CD4-positive, alpha-beta T cell treated with Interleukin-17A for 4 hours (primary cell): ENCODE results near the gene VAPA.

Source experiments
- DNase-seq: peaks from one replicate; pipeline ENCODE4 v3.0.0-alpha.2; 2020; ENCODE audit warnings: mixed read lengths

The VAPA gene

DNA sequence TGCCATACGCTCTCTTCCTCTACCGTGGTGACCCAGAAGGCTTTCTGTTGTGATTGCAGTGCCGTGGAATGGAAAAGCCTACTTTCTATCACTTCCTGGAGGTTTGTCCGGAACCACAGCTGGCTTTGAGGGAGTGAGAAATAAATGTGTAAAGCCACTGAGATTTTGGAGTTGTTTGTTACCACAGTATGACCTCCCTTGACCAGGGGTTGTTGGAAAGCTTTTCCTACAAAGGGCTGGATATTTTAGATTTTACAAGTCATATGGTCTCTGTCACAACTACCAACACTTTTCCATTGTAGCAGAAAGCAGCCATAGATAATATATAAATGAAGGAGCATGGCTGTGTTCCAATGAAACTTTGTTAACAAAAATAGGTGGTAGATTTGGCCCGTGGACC is 70.3 kb downstream of the VAPA start:
- no peak for DNase-seq

DNA sequence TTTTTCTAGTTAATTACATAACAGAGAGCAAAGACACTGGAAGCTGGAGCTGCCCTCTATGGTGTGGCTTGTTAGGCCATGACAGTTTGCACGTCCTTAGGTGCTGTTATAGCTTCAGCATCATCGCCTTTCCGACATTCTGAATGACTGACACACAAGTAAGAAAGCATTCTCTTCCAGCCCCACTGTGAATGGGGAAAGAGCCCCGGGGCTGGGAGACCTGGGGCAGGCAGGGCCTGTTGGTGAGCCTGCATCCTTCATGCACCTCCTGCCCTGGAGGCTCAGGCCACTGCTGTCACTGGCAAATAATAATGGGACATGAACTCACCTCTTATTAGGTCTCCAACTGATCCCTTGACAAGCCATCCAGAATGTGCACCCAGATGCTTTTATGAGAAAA is 71.8 kb downstream of the VAPA start:
- no peak for DNase-seq

DNA sequence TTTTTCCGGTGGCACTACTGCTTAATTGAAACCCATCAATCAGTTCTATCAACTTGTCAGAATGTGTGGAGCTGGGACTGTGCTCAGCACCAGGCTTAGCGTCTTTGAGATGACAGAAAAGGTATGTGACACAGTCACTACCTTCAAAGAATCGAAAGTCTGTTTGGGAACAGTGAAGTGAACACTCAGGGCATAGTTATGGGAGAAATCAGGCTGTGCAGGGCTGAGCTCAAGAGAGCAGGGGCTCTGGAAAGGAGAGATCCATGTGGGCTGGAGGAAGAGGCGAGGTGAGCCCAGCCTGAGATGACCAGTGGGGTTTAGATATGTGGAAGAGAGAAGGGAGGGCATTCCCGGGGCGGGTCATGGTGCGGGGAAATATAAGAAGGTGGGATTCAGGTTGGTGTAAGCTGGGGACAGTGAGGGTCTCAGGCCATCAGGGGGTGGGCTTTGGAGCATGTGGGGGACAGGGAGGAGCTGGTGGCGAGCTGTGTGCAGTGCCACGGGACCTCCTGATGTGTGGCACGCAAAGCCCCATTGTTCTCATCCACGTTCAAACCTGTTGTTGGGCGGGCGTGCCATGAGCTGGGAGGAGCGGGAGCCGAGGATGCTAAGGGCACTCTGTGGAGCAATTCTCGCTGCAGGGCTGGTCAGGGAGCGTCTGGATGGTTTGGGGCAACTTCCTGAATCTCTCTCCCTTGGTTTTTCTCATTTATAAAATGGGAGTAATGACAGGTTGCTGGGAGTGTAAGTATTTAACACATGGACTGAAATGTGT is 72.5 kb downstream of the VAPA start:
- no peak for DNase-seq

DNA sequence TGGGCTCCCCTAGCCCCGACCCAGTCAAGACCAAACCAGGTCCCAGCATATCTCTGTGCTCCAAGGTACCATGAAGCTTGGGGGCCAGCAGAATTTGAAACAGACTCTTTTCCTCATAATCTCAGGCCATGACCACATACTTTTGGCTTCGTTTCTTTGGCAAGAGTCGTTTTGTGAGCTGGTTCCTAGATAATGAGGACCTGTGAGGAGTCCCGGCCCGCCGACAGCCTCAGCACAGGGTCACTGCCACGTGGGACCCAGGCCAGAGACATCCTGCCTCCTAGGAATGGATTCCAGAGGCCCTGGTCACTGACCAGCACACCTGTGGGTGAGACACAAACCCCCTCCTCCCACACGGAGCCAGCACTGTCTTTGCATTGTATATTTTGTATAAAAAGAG is 73.5 kb downstream of the VAPA start:
- DNase-seq, result no peak

DNA sequence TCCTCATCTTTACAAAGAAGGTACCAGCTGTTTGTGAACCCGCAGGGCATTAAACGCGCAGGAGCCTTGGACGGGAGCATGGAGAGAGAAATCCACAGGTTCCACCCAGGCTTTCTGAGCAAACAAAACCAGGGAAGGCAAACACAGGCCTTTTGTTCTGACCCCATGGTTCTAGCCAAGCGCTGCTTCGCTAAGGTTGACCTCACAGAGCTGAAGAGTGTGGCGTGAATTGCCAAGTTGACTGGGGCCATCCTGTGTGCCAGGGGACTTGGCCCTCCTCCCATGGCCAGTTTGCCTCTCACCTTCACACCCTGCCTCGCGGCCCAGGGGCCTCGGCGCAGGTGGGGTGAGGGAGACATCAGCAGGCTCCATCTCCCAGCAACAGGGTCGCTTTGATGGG is 74.1 kb downstream of the VAPA start:
- no peak for DNase-seq

DNA sequence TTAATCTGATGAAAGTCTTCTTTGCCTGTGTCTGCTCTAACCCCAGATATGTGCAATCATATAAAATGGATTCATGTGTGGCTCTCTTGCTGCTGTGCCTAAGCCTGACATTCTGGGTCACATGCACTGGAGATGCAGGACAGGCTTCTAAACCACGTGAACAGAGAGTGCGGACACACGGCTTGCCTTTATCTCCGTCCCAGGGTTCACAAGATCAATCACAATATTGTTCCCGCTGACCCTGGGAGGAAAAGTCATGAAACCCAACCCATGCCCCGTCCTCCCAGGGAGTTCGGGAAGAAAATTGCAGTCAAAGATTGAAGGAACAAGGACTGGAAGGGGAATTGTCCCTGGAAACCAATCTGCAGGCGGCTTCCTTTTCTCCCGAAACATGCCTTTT is 74.8 kb downstream of the VAPA start:
- no peak for DNase-seq

DNA sequence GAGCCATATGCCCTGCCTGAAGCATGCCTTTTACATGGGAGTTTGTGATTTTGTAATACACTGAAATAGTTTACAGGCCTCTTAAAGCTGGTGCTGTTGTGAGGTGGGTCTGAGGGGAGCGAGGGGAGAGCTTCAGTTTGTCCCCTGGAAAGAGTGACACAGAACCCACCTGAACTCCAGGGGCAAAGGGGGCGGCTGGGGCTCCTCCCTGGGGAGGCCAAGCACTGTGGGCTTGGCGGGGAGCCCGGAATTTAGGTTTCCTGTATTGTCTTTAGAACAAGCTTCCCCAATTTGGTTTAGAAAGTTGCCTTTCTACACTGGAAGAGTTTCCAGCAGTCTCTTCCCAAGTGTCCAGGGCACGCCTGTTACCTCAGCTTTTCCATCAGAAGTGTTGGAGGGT is 75.7 kb downstream of the VAPA start:
- DNase-seq, result no peak

DNA sequence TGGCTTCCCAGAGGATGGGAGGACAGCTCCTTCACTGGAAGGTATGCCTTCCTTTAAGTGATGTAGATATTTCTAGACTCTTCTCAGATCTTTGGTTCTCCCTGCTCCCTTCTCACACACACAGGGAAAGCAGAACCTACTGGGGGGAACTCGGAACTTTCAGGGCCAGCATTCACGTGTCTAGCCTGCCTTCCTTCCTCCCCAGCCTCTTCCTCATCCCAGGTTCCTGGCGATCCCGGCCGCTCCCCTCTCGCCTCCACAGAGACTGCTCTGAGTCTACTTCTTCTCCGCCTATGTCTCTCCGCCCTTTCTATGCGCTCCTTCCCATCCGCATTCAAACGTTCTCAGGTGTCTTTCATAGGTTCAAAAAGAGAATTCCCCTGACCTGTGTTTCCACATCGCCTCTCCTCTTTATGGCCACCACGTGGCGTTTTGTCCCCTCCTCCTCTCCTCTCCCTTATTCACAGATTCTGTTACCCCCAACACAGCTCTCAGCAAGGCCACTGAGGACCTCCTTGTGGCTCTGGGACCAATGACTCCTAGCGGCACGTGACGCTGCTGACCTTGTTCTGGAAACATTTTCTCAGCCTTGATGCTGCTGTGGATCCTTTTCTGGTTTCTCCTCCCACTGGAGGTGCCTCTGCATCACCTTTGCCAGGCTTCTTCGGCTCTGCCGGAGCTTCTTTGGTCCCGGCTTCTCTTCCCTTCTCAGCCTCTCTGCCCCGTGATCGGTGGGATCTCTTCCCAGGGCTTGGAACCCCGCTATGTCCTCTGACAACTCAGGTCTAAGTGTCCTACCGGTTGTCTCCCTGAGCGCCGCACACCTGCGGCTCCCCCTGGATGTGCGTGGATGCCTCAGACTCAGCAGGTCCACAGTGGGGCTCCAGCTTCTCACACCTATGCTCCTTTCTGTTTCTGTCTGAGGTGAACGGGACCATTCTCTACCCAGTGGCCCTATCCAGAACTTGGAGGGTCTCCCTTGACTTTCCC is 77.5 kb downstream of the VAPA start:
- DNase-seq, result no peak

DNA sequence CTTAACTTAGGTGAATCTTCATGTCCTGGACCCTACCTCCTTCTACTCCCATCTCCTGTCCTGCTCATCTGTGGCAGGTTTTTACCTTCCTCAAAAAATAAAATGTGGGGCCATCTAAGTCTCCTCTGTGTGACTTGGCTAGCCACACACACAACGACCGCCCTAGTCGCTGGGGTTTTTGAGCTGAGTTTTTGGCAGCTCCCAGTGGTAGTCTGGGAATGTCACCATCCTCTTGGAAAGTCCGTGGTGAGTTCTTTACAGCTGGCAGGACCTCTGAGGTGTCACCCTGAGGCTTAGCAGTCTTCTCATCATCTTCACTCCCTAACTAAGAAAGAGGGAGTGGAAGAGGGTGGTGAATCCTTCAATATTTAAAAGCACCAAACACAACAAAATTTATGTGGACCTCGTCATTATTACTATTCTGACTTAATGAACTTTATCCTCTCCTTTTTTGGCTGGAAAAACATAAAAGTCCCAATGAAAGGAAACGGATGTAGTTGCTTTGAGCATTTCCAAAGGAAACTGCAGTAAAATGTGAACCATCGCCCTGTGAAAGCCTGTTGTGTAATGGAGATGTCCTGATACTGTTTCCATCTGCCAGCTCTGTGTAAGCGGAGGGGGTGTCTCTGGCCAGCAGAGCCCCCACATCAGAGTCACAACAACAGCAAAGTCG is 78.6 kb downstream of the VAPA start:
- DNase-seq, result no peak

DNA sequence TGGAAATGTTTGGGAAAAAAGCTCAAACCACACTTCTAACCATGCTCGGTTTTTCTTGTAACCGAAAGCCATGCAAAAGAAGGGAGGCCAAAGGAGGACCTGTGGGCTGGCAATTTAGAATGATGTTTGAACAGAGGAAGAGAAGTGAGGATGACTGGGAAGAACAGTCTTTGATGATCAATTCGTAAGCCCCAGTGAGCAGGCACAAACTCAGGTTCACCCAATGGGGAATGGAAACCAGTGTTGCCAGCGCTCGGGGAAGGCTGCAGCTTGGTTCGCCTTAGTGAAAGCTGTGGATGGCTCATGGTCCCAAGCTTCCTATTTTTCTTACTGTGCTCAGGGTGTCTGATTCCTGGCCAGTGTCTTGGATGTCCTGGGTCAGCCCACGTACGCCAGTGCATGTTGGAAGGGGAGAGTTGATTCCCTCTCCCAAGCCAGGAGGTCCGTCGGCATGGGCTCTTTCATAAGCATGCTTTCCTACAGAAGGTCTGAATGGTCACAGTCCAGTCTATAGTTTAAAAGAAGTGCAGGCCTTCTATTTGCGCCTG is 79.2 kb downstream of the VAPA start:
- no peak for DNase-seq

DNA sequence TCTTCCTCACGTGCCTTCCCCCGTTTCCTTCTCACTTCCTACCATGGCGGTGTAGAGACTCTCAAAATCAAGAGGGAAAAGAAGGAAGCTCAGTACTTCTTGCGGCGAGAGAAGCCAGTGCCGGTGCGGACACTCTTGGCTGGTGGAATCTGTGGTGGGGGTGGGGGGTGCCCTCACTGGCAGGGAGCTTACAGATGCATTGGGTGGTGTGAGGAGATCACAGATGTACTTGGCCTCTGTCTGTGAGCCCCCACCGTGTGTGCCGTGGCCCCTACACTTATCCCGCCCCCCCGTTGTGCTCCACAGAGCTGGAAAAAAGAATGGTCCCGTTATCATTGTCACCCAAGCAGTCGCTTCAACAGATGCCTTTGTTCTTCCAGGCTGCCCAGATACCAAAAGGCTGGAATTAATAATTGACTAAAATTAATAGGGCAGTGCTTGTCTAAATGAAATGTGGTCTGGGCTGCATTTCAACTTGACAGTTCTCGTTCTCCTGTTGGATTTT is 79.8 kb downstream of the VAPA start:
- DNase-seq, result no peak

DNA sequence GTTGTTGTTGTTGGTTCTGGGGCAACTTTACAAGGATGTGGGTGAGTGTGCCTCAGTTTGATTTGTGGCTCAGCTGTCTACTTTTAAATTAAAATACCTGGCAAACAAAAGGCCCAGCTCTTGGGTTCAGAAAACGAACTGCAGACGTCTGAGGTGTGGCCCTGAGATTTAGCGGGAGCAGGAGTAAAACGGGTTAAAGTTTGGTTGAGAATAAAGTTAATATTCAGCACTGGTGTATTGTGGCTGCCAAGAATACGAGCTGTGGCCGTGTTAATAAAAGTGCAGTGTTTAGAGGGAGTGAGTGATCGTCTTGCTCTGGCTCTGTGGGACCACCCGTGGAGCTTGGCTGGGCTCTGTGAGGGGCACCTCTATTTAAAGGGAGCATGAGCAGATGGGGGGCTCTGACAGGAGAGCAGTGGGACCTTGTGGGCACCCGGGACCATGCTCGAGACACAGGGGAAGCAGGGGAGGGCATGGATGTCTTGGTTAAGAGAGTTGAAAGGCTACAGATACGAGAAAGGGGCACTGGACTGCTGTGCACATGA is 80.3 kb downstream of the VAPA start:
- DNase-seq, result no peak

DNA sequence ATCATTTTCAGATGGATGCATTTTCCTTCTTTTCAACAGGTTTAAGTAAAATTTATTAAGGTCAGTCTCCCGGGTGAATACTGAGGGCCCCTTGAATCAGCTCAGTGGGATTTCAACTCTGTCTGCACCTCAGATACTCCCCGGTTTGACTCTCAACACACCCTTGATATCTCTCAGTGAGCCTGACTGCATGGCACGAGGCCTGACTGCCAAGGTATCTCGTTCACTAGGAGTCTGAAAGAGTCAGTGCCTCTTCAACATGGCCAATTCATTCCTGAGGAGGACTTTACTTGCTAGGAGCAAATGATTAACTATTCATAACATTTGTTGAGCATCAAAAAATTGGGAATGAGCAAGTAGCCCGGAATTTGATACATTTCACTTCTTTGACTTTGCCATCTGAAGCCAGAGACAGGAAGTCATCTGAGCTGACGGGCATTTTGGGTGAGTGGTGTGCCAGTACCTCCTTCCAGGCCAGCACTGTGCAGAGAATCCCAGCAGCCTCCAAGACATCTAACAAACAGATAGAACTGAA is 81.0 kb downstream of the VAPA start:
- DNase-seq, result no peak

DNA sequence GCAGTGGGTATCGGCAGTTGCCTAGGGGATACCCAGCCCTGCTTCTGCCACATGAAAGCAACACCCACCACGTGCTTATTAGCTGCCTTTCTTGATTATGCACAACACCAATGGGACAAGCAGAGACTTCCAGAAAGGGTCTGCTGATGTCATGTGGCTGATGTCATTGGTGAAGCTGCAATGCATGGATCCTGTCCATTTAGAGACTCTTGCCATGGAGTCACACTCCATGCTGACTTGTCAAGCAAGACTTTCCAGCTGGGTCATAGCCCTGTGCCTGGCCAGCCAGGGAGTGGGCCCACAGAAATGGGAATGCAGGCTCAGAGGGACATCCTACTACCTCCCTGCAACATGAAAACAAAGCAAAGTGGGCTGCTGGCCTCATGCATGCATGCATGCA is 81.8 kb downstream of the VAPA start:
- no peak for DNase-seq

DNA sequence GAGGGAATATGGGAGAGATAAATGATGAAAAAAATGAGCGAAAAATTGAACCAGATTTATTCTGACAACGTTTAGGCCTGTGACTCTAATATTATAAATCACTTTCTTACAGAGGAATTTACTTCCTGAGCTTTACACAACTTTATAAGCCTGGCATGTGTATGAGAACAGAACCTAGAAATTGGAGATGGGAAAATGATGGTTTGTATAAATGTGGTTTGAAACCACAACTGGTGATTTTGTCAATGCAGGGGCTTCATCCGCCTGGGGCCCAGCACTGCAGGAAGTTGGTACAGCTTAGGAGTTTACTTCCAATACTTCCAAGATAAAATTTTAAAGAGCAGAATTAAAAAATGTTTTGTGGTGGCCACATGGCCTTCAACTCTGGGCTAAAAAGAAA is 82.3 kb downstream of the VAPA start:
- no peak for DNase-seq

DNA sequence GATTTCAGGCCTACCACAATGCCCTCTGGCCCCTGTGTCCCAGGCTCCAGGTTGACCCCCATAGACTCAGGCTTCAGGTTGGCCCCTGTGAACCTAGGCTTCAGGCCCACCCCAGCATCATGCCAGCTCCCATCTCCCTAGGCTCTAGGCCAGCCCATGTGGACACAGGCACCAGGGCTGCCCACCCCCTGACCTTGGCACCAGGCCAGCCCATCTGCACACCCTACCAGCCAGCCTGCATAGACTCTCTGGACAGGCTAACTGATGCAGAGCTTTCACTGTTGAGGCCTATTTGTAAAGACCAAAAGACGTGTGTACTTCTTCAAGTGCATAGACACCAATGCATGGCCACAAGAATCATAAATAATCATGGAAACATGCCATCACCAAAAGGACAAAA is 83.9 kb downstream of the VAPA start:
- no peak for DNase-seq

DNA sequence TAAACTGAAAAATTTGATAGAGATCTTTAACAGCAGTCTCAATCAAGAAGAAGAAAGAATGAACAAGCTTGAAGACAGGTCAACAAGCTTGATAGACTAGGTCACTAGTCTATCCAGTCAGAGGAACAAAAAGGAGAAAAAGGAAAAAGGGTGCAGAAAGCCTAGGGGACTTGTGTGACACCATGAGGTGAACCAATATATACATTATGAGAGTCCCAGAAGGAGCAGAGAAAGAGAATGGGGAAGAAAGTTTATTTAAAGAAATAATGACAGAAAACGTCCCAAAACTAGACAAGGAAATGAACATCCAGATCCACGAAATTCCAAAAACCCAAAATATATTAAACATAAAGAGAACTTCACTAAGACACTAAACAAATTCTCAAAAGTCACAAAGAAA is 84.5 kb downstream of the VAPA start:
- no peak for DNase-seq

DNA sequence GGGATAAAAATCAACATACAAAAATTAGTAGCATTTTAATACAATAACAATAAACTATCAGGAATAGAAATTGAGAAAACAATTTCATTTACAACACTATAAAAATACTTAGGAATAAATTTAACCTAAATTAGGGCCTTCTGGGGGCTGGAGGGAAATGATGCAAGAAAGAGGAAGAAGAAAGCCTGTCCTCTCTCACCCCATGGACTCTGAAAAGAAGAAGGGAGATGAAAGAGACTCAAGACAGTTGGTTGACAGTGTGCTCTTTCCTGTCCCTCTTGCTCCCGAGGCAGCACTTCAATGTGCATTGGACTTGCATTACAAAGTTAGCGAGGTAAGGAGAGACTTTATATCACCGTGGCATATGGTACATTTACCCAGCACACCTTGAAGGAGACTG is 88.5 kb downstream of the VAPA start:
- no peak for DNase-seq

DNA sequence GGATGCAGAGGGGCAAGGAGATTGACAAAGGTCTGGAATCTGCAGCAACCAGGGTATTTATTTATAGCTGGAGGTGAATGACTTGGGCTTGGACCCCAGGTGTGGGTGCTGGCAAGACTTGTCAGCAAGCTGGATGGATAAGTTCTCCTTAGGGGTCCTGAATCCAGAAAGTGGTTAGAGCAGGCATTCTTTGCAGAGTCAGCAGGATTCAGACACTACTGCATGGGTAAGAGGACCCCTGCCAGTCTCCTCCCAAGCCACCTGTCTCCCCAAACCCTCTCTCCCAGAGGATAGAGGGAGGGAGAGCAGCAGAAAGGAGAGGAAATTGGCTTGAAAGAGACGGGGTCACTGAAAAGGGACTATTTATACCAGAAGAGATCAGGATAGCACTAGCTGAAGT is 89.5 kb downstream of the VAPA start:
- no peak for DNase-seq

DNA sequence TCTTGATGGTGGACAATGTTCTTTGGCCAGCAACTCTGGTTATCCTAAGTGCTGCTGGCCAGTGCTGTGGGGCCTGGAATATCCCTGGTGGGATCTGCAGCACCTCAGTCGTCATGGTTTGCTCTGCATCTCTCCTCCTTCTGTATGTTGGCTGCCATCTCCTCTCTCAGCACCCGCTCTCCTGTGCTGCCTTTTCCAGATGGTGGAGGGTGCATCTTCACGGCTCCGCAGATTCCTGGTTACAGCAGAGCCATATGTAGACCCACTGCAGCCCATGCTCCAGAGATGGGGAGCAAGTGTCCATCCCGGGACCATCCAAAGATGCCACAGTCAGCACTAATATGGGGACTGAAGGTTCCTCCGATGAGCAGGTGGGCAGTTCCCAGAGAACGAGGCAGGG is 90.0 kb downstream of the VAPA start:
- DNase-seq, result no peak

DNA sequence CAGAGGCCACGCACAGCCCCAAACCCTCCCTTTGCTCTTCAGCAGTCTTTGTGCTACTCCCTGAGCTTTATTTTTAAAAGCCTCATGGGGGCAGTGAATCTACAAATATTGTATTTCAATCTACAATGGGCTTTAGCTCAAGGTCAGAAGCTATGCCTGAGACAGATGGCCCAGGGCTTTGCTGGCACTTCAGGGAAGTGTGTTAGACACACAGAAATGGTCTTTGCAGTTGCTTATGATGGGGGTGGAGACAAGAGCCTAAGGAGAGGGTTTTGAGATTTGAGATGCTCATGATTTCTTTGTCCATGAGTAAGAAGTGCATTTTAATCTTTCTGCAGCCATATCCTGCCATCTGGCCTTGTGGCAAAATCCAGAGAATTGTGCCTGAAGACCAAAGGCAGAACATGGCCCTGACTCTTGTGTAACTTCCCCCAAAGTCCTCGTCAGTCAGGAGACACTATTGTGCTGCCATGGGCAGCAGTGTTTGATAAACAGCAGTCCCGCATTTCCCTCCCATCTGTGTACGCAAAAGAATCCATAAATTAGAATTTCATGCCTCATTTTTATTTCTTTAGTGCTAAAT is 92.6 kb downstream of the VAPA start:
- DNase-seq, result no peak

DNA sequence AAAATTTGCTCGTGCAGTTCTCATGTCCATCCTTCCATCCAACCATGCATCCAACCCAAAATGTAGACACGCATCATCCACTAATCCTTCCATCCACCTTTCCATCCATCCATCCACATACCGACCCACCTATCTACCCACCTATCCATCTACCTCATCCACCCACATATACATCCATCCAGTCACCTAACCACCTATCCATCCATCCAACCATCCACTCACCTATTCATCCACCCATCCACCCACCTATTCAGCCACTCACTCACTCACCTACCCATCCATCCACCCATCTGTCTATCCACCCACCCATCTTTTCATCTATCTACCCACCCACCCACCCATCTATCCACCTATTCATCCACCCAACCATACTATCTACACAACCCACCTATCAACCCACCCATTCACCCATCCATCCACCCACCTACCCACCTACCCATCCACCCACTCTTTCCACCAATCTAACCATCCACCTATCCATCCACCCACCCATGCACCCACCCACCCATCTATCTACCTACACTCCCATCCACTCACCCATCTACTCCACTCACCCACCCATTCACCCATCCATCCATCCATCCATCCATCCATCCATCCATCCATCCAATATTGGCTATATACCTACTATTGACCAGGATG is 94.3 kb downstream of the VAPA start:
- no peak for DNase-seq
